Right atrium auricular region (tissue), 2 donors: ENCODE data around the gene MYBBP1A. TPM values are rescaled to one million over a fixed set of nuclear protein-coding genes. Genes with fewer than 3 reads are reported as not detected.

ENCODE experiments used
- DNase-seq: peaks from one replicate; pipeline ENCODE4 v3.0.0-alpha.2; 2019; ENCODE audit warnings: low spot score
- H3K27ac ChIP-seq, 2 donors: fragments of 200-600 bp; sonication (generic); 1 replicate in 1 of 2; 2 replicates in 1 of 2; pipeline ENCODE4 v1.5.1; 2016 to 2019
- H3K27me3 ChIP-seq, 2 donors: fragments of 200-600 bp; sonication (generic); one replicate each; pipeline versions ENCODE4 v1.5.1 to v1.6.0; 2017 to 2019
- H3K36me3 ChIP-seq: fragments of 200-600 bp; sonication (generic); one replicate; pipeline ENCODE4 v1.5.1; 2016
- H3K4me1 ChIP-seq, 2 donors: fragments of 200-600 bp; sonication (generic); one replicate each; pipeline versions ENCODE4 v1.5.1 to v1.6.0; 2017 to 2019
- H3K4me3 ChIP-seq, 2 donors: fragments of 200-600 bp; sonication (generic); 1 replicate in 1 of 2; 2 replicates in 1 of 2; pipeline ENCODE4 v1.5.1; 2017 to 2019; ENCODE audit warnings: mild to moderate bottlenecking in 1 of 2, moderate library complexity in 1 of 2
- H3K9me3 ChIP-seq, 2 donors: fragments of 200-600 bp; sonication (generic); one replicate each; pipeline ENCODE4 v1.5.1; 2019
- CTCF ChIP-seq, 2 donors: fragments of 200-600 bp; sonication (generic); IDR thresholded peaks; one replicate each; pipeline ENCODE4 v1.5.1; 2019; ENCODE audit warnings: antibody characterized with exemption in 2 of 2
- total RNA-seq, 2 donors: library from RNA; depleted of rRNA; stranded (reverse); fragments of >200 nt; gene quantifications; one replicate each; pipeline ENCODE4 v1.1.0, GENCODE V29; 2016

Gene MYBBP1A
- total RNA-seq, 2 donors from 2014 or later = 19.6 to 25.8 TPM

- H3K27ac ChIP-seq = peak overlapping the region in 1 of 2 donors; percentile 16
These were observed 41.8 kb downstream of the MYBBP1A start for GRCh38 chr17:4513113-4514032.

GRCh38 chr17:4512156-4513112, 42.8 kb downstream of the MYBBP1A start:
- DNase-seq = no peak
- H3K27me3 ChIP-seq = no peaks in the 10 kb centered on the region
- peaks cover 0 to 56% of the 10 kb centered on the region in 2 donors for H3K4me1 ChIP-seq
- H3K27ac ChIP-seq = no peak overlapping the region
- no peak overlapping the region for H3K4me3 ChIP-seq
- H3K9me3 ChIP-seq = no peaks in the 10 kb centered on the region
- TF ChIP-seq CTCF (IDR thresholded peaks at IDR 0.05) = no peak
- no peaks in the 10 kb centered on the region for H3K36me3 ChIP-seq

More at GRCh38 chr17:4513113-4514032, 41.8 kb downstream of the MYBBP1A start:
- no peak for DNase-seq
- TF ChIP-seq CTCF (IDR thresholded peaks at IDR 0.05) = no peak
- no peaks in the 10 kb centered on the region for H3K27me3 ChIP-seq
- no peak overlapping the region for H3K4me3 ChIP-seq
- H3K9me3 ChIP-seq = no peaks in the 10 kb centered on the region
- H3K36me3 ChIP-seq = no peaks in the 10 kb centered on the region
- H3K4me1 ChIP-seq = peaks cover 0 to 47% of the 10 kb centered on the region in 2 donors

GRCh38 chr17:4511199-4511932, 43.8 kb downstream of the MYBBP1A start:
- peaks cover 0 to 66% of the 10 kb centered on the region in 2 donors for H3K4me1 ChIP-seq
- H3K27me3 ChIP-seq = no peaks in the 10 kb centered on the region
- DNase-seq = no peak

GRCh38 chr17:4510618-4510941, 44.6 kb downstream of the MYBBP1A start:
- peak overlapping the region in 1 of 2 donors; percentile 37 for H3K27ac ChIP-seq
- no peak for DNase-seq
- H3K4me3 ChIP-seq = no peak overlapping the region
- H3K27me3 ChIP-seq = no peaks in the 10 kb centered on the region
- peaks cover 0 to 74% of the 10 kb centered on the region in 2 donors for H3K4me1 ChIP-seq
- H3K9me3 ChIP-seq = no peaks in the 10 kb centered on the region
- no peaks in the 10 kb centered on the region for H3K36me3 ChIP-seq
- no peak for TF ChIP-seq CTCF (IDR thresholded peaks at IDR 0.05)

More at GRCh38 chr17:4511199-4511932, 43.8 kb downstream of the MYBBP1A start:
- TF ChIP-seq CTCF (IDR thresholded peaks at IDR 0.05) = no peak
- Histone ChIP-seq H3K9me3 (no peaks in the 10 kb centered on the region), H3K4me3 (no peak overlapping the region), H3K27ac (no peak overlapping the region), H3K36me3 (no peaks in the 10 kb centered on the region)

- H3K4me3 ChIP-seq = no peak overlapping the region
- no peak for DNase-seq
- H3K9me3 ChIP-seq = no peaks in the 10 kb centered on the region
- H3K4me1 ChIP-seq = peaks cover 0 to 79% of the 10 kb centered on the region in 2 donors
- no peaks in the 10 kb centered on the region for H3K27me3 ChIP-seq
- no peak for TF ChIP-seq CTCF (IDR thresholded peaks at IDR 0.05)
- no peaks in the 10 kb centered on the region for H3K36me3 ChIP-seq
- H3K27ac ChIP-seq = peak overlapping the region; percentile 37 to 54
These were observed 45.1 kb downstream of the MYBBP1A start for GRCh38 chr17:4509923-4510617.
